GM21529 (cell line): ENCODE measurements around the gene ZNF582.

Experiments used
- ATAC-seq: cut with Tn5 transposase; IDR thresholded peaks from one replicate; pipeline ENCODE4 v1.9.1; 2021; ENCODE audit not compliant: unreplicated experiment

The ZNF582 gene

GRCh38 chr19:56393119-56394012, at the start of gene ZNF582:
ZNF582 (minus strand) TSS chr19:56393534; CDS start chr19:56391752, 1,782 bp downstream.
- ATAC-seq: peak; percentile 92

GRCh38 chr19:56441206-56441792, 48.0 kb upstream of the ZNF582 start:
- ATAC-seq: no peak

- no peak for ATAC-seq
Measured at GRCh38 chr19:56423985-56424353, 30.6 kb upstream of the ZNF582 start.

- no peak for ATAC-seq
Measured at GRCh38 chr19:56423276-56423984, 30.1 kb upstream of the ZNF582 start.

GRCh38 chr19:56405062-56405461, 11.7 kb upstream of the ZNF582 start:
- no peak for ATAC-seq

GRCh38 chr19:56404705-56405056, 11.3 kb upstream of the ZNF582 start:
- ATAC-seq: peak; percentile 6

GRCh38 chr19:56403764-56404704, 10.7 kb upstream of the ZNF582 start, which contains the start of gene ZNF583:
ZNF583 (plus strand) TSS chr19:56404332; CDS start chr19:56407115, 2,783 bp downstream.
- peak; percentile 86 for ATAC-seq

GRCh38 chr19:56403261-56403660, 9.9 kb upstream of the ZNF582 start:
- no peak for ATAC-seq

GRCh38 chr19:56400485-56400884, 7.2 kb upstream of the ZNF582 start:
- ATAC-seq: no peak

GRCh38 chr19:56398809-56399208, 5.5 kb upstream of the ZNF582 start:
- no peak for ATAC-seq

GRCh38 chr19:56383826-56384605, 9.3 kb downstream of the ZNF582 start:
- ATAC-seq: no peak

- ATAC-seq: no peak
Measured at GRCh38 chr19:56377105-56377924, 16.0 kb downstream of the ZNF582 start.

GRCh38 chr19:56372281-56372680, 21.1 kb downstream of the ZNF582 start:
- ATAC-seq: no peak

GRCh38 chr19:56369886-56370676, 23.3 kb downstream of the ZNF582 start:
- ATAC-seq: no peak

- ATAC-seq: peak; percentile 52
Measured at GRCh38 chr19:56367829-56368711, 25.3 kb downstream of the ZNF582 start.

GRCh38 chr19:56360841-56361240, 32.5 kb downstream of the ZNF582 start:
- ATAC-seq: no peak

- ATAC-seq: no peak
Measured at GRCh38 chr19:56356944-56357343, 36.4 kb downstream of the ZNF582 start.
